HG02943 (cell line): ENCODE results near the gene TNN.
A peak's percentile ranks its signal among the peaks of the same experiment; 100 is the strongest.

Source experiments
- ATAC-seq: cut with Tn5 transposase; IDR thresholded peaks from one replicate; pipeline ENCODE4 v1.9.1; 2021; ENCODE audit warnings: mild to moderate bottlenecking, low read depth, moderate library complexity; ENCODE audit not compliant: unreplicated experiment

Gene TNN

DNA sequence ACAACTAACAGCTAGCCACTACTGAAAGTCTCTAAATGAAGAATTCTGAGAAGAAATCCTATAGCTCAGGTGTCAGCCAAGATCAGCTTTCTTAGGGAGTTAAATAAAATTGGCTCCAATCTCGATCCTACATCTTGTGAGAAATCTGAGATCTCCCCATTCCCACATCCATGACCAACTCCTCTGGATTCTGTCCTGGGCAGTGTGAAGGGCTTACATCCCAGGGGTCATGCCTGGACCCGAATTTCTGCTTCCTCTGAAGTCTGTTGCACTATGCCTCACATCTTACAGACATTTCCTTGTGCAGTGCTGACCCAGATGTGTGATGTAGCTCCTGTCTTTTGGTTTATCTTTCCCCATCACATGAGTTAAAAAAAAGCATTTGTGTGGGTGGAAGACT is 4.8 kb upstream of the TNN start:
- no peak for ATAC-seq

GRCh38 chr1:175070818-175071217 is 3.2 kb downstream of the TNN start:
- ATAC-seq: no peak

DNA sequence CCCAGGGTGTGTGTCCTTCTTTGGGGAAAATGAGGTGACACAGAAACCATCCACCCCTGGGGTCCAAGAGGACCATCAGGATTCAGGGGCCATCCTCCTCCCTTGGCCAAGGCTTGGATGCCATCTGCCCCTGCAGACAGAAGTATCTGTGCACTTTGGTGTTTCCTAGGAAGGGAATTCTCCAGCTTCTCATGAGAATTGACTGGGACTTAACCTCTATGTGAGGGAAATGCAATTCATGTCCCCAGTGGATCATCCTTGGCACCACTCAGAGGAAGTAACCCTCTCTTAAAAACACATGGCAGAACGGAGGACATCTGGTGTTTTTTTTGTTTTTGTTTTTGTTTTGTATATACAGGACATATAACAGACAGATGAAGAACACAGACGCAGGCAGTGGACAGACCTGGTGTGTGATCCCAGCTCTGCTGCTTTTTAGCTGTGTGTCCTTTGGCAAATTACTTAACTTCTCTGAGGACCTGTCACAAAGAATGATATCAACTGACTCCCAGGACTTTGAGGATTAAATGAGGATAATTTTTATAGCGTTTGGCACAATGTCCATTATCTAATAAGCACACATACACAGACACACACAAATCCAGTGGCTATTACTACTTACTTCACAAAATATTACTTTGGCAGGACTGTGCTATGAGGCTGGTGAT is 3.8 kb downstream of the TNN start:
- no peak for ATAC-seq

DNA sequence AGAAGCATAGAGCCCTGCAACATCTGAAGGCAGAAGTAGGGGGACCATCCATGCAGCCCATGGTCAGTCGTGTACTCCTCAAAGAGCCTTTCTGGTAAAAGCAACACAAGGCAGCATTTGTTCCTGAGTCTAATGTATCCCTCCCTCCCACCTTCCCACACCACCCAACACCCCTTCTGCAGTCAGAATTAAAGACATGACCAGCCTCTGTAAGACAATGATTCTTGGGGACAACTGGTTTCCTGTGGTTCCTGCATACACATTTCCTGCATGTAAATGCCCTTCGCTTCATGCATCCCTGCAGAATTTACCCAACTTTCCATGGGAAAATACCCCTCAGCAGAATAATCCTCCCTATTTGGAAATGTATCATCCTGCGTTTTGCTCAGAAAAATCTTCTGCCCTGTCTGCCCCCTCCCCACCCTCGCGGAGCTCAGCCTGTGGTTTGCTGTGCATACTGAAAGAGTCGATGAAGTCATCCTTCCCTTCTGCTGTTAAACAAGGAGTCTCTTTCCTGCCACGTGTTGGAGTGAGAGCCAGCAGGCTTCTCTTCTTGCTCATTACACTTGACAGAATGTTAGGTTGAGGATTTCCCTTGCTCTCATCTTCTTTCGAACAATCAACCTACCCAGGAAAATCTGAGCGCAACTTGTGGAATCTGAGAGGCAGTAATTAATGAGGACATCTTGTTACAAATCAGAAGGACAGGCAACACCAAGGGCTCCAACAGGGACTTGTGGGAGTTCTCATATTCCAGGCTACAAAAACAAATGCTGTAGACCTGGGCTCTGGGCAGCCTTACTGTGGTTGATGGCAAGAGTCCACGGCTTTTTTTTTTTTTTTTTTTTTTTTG is 4.7 kb downstream of the TNN start:
- peak; percentile 64 for ATAC-seq

- ATAC-seq: no peak
Observed at GRCh38 chr1:175073061-175073460, 5.4 kb downstream of the TNN start.

DNA sequence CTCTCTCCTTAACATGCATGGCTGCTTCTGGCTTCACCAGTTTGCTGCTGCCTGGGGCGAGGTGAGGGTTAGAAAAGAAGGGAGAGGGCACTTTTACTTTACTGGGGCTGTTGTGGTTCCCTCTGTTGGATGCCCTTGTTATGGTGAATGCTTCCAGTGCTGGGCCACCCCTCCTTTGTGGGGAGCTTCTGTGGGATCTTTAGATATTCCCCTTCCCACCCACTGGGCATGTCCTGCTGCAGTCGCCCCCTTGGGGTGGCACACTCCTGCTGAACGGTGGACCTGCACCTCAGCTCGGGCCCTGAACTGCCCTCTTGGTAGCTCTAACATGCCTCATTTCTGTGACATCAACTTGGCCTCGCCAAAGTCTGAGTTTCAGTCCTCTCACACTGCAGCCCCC is 6.0 kb downstream of the TNN start:
- ATAC-seq: no peak

GRCh38 chr1:175075572-175076568 is 8.2 kb downstream of the TNN start:
- no peak for ATAC-seq

DNA sequence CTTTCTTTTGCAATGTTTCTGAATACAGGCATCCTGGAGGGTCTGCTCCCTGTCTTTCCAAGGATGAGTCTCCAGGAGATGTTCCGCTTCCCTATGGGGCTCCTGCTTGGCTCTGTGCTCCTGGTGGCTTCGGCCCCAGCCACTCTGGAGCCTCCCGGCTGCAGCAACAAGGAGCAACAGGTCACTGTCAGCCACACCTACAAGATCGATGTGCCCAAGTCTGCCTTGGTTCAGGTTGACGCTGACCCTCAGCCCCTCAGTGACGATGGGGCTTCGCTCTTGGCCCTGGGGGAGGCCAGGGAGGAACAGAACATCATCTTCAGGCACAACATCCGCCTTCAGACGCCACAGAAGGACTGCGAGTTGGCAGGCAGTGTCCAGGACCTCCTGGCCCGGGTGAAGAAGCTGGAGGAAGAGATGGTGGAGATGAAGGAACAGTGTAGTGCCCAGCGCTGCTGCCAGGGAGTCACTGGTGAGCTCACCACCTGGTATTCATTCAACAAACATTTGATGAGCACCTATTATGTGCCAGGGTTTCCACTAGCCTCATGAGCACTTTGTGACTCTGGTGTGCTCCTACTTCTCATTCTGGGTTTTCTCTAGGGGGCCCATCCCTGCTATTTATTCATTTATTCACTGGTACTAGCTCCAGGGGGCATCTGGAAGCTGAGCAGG is 9.9 kb downstream of the TNN start:
- ATAC-seq: no peak

DNA sequence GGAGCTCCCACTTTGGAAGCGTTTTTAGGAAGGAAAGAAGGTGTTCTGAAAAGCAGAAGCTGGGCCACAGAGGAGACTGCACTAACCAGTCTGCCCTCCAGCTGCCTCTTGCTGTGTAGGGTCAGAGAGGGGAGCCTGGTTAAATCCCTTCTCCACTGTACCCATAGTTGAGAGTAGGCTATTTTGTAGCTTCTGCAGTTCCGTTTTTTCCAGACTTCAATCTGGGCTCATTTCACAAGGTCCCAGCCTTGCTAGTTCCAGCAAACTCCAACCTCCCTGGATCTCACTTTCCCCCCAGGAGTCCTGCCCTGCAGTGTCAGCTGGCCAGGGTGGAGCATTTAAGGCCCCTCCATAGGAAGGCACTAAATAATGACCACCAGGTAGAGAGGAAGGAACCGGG is 11.0 kb downstream of the TNN start:
- no peak for ATAC-seq

GRCh38 chr1:175079338-175079737 is 11.7 kb downstream of the TNN start:
- no peak for ATAC-seq

DNA sequence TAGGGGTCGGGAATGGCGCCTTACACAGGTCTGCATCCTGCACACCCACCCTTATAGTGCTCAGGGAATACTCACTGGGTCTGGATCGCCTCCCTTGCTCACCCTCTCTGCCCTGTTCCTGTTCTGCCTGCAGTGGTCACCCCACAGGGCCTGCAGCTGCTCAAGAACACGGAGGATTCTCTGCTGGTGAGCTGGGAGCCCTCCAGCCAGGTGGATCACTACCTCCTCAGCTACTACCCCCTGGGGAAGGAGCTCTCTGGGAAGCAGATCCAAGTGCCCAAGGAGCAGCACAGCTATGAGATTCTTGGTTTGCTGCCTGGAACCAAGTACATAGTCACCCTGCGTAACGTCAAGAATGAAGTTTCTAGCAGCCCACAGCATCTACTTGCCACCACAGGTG is 12.4 kb downstream of the TNN start:
- no peak for ATAC-seq

- ATAC-seq: no peak
Observed at GRCh38 chr1:175081983-175082382, 14.3 kb downstream of the TNN start.

DNA sequence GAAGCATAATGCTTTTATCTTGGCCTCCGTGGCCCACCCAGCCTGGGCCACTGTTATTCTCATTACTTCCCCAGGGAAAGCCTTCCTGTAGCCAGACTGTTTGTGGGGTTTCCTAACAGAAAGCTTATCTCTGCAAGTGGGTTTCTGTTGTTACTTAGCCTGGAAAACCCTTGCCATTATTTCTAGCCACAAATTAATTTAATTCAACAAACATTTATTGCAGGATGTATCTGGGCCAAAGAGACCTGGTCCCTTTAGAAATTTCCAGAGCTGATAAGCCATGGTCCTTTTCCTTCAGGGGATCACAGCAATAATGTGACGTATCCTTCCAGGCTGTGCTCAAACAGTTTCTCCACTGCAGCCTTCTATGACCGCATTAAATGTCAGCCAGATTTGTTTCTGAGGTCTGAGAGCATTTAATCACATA is 20.9 kb downstream of the TNN start:
- no peak for ATAC-seq

GRCh38 chr1:175089136-175089718 is 21.6 kb downstream of the TNN start:
- no peak for ATAC-seq

- no peak for ATAC-seq
Observed at GRCh38 chr1:175090780-175091179, 23.1 kb downstream of the TNN start.

GRCh38 chr1:175094626-175095025 is 27.0 kb downstream of the TNN start:
- no peak for ATAC-seq

DNA sequence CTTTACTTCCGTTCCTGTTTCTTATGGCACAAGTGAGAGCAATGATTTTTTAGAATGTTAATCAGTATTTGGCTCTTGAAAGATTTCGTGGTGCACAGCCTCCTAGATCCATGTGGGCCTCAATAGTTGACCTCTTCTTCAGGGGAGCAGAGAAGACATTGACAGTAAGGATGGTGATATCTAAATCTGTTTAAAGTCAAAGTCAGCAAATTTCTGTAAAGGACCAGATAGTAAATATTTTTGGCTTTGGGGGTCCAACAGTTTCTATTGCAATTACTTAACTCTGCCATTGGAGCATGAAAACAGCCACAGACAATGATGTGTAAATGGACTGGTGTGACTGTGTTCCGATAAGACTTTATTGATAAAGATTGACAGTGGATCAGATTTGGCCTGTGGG is 27.4 kb downstream of the TNN start:
- ATAC-seq: no peak

GRCh38 chr1:175095978-175096607 is 28.5 kb downstream of the TNN start:
- no peak for ATAC-seq

GRCh38 chr1:175097361-175097760 is 29.7 kb downstream of the TNN start:
- ATAC-seq: no peak
